DOHH2 (cell line): ENCODE measurements around the gene SMIM10L1.

Experiments used
- CTCF ChIP-seq: fragments of 200-600 bp; sonication (generic); IDR thresholded peaks from one replicate; pipeline ENCODE4 v1.5.1; 2014; ENCODE audit warnings: antibody characterized with exemption, mild to moderate bottlenecking, low read depth, low read length; ENCODE audit not compliant: poor library complexity, severe bottlenecking
- EZH2phosphoT487 ChIP-seq: fragments of 200-600 bp; sonication (generic); IDR thresholded peaks from 2 replicates; pipeline ENCODE4 v1.6.1; 2017; ENCODE audit warnings: borderline replicate concordance, mild to moderate bottlenecking, antibody characterized with exemption, low read length, moderate library complexity, mixed read lengths

- TF ChIP-seq CTCF = no peak
- no peak for TF ChIP-seq EZH2phosphoT487
Observed at GRCh38 chr12:11202811-11203210, 31.8 kb downstream of the SMIM10L1 start.
